ENCODE results near the gene ATOX1. TPM values are rescaled to one million over a fixed set of nuclear protein-coding genes. Genes with fewer than 3 reads are reported as not detected.

ATOX1 gene
- total and polyA plus RNA-seq, 2 experiments from 2014 or later, result 126 to 296 TPM

- no peaks in the 10 kb centered on the region for H3K9me2 ChIP-seq (ENCODE audit: insufficient read depth)
- peaks cover 85% of the 10 kb centered on the region for H3K36me3 ChIP-seq (ENCODE audit: low read depth)
- H4K20me1 ChIP-seq (ENCODE audit: insufficient read depth), result 0 out of 2 replicates have a peak, but pooled peaks cover 4% of the 10 kb centered on the region
- H2AFZ ChIP-seq, result no peak overlapping the region
- TF ChIP-seq EZH2 (IDR thresholded peaks at IDR 0.05; ENCODE audit: insufficient read depth, poor library complexity, severe bottlenecking) (no peak), EZH2phosphoT487 (IDR thresholded peaks at IDR 0.05; ENCODE audit: insufficient read depth, low read depth) (no peak)
- peaks cover 50% of the 10 kb centered on the region for H3F3A ChIP-seq (ENCODE audit: insufficient read depth)
- H3K27ac ChIP-seq, result peak overlapping the region; percentile 9; the same call in 1 of the 2 replicates
- no peak overlapping the region for H3K4me3 ChIP-seq
- in situ Hi-C loops (cut with MboI), result no loop called here
- H3K27me3 ChIP-seq (replicated peaks; ENCODE audit: insufficient read depth), result no peaks in the 10 kb centered on the region
- WGBS, 2 experiments (ENCODE audit: low coverage in 1 of 2, low lambda C conversion rate in 2 of 2, missing lambda C conversion rate in 2 of 2), result 93 to 96% methylated on average over 3 of the region's 3 CpGs
- H3K4me2 ChIP-seq (ENCODE audit: unreplicated experiment), result no peak overlapping the region
- DNase-seq, result no peak
- no peak overlapping the region for H3K9ac ChIP-seq
- H3K9me3 ChIP-seq (ENCODE audit: low read depth), result no peaks in the 10 kb centered on the region
- H3K4me1 ChIP-seq (ENCODE audit: insufficient read depth), result peaks cover 13% of the 10 kb centered on the region
- peaks cover 99% of the 10 kb centered on the region for H3K79me2 ChIP-seq (ENCODE audit: insufficient read depth)
These were observed 40.2 kb upstream of the ATOX1 start for GRCh38 chr5:151798674-151799073.

- 91 to 100% methylated on average over 1 of the region's 1 CpG for WGBS, 2 experiments (ENCODE audit: low coverage in 1 of 2, low lambda C conversion rate in 2 of 2, missing lambda C conversion rate in 2 of 2)
- H3K27ac ChIP-seq, result no peak overlapping the region
- H3K9me3 ChIP-seq (ENCODE audit: low read depth), result no peaks in the 10 kb centered on the region
- no peaks in the 10 kb centered on the region for H3K9me2 ChIP-seq (ENCODE audit: insufficient read depth)
- peaks cover 38% of the 10 kb centered on the region for H3F3A ChIP-seq (ENCODE audit: insufficient read depth)
- H2AFZ ChIP-seq, result no peak overlapping the region
- peaks cover 13% of the 10 kb centered on the region for H3K4me1 ChIP-seq (ENCODE audit: insufficient read depth)
- in situ Hi-C loops (cut with MboI), result no loop called here
- peaks cover 91% of the 10 kb centered on the region for H3K36me3 ChIP-seq (ENCODE audit: low read depth)
- 0 out of 2 replicates have a peak, but pooled peaks cover 4% of the 10 kb centered on the region for H4K20me1 ChIP-seq (ENCODE audit: insufficient read depth)
- H3K4me2 ChIP-seq (ENCODE audit: unreplicated experiment), result no peak overlapping the region
- peaks cover 100% of the 10 kb centered on the region for H3K79me2 ChIP-seq (ENCODE audit: insufficient read depth)
- no peak for DNase-seq
- no peak for TF ChIP-seq EZH2phosphoT487 (IDR thresholded peaks at IDR 0.05; ENCODE audit: insufficient read depth, low read depth)
- no peak for TF ChIP-seq EZH2 (IDR thresholded peaks at IDR 0.05; ENCODE audit: insufficient read depth, poor library complexity, severe bottlenecking)
- no peaks in the 10 kb centered on the region for H3K27me3 ChIP-seq (replicated peaks; ENCODE audit: insufficient read depth)
- H3K4me3 ChIP-seq, result no peak overlapping the region
- no peak overlapping the region for H3K9ac ChIP-seq
These were observed 37.0 kb upstream of the ATOX1 start for GRCh38 chr5:151795426-151795825.

- H3K4me3 ChIP-seq, result no peak overlapping the region
- no peak overlapping the region for H2AFZ ChIP-seq
- peaks cover 92% of the 10 kb centered on the region for H3K36me3 ChIP-seq (ENCODE audit: low read depth)
- TF ChIP-seq EZH2 (IDR thresholded peaks at IDR 0.05; ENCODE audit: insufficient read depth, poor library complexity, severe bottlenecking) (no peak), EZH2phosphoT487 (IDR thresholded peaks at IDR 0.05; ENCODE audit: insufficient read depth, low read depth) (no peak)
- peaks cover under 1% of the 10 kb centered on the region; the same call in 1 of the 2 replicates for H4K20me1 ChIP-seq (ENCODE audit: insufficient read depth)
- H3K9me3 ChIP-seq (ENCODE audit: low read depth), result no peaks in the 10 kb centered on the region
- no peaks in the 10 kb centered on the region for H3K4me1 ChIP-seq (ENCODE audit: insufficient read depth)
- H3K9me2 ChIP-seq (ENCODE audit: insufficient read depth), result no peaks in the 10 kb centered on the region
- DNase-seq, result no peak
- H3F3A ChIP-seq (ENCODE audit: insufficient read depth), result peaks cover 37% of the 10 kb centered on the region
- no peak overlapping the region for H3K9ac ChIP-seq
- no peak overlapping the region for H3K27ac ChIP-seq
- H3K79me2 ChIP-seq (ENCODE audit: insufficient read depth), result peaks cover 100% of the 10 kb centered on the region
- 84% methylated on average over 3 of the region's 3 CpGs for WGBS, 2 experiments (ENCODE audit: low coverage in 1 of 2, low lambda C conversion rate in 2 of 2, missing lambda C conversion rate in 2 of 2)
- in situ Hi-C loops (cut with MboI), result no loop called here
- no peaks in the 10 kb centered on the region for H3K27me3 ChIP-seq (replicated peaks; ENCODE audit: insufficient read depth)
- H3K4me2 ChIP-seq (ENCODE audit: unreplicated experiment), result no peak overlapping the region
These were observed 34.9 kb upstream of the ATOX1 start for GRCh38 chr5:151793358-151793757.

- no peaks in the 10 kb centered on the region for H3K9me3 ChIP-seq (ENCODE audit: low read depth)
- no peak overlapping the region for H3K27ac ChIP-seq
- H3F3A ChIP-seq (ENCODE audit: insufficient read depth), result peaks cover 16% of the 10 kb centered on the region; the same call in 1 of the 2 replicates
- peaks cover 4% of the 10 kb centered on the region; the same call in 1 of the 2 replicates for H3K4me1 ChIP-seq (ENCODE audit: insufficient read depth)
- peaks cover 55% of the 10 kb centered on the region for H3K36me3 ChIP-seq (ENCODE audit: low read depth)
- in situ Hi-C loops (cut with MboI), result no loop called here
- H3K27me3 ChIP-seq (replicated peaks; ENCODE audit: insufficient read depth), result no peaks in the 10 kb centered on the region
- no peak overlapping the region for H3K4me3 ChIP-seq
- H4K20me1 ChIP-seq (ENCODE audit: insufficient read depth), result peaks cover 24% of the 10 kb centered on the region
- H3K4me2 ChIP-seq (ENCODE audit: unreplicated experiment), result no peak overlapping the region
- no peak for TF ChIP-seq EZH2 (IDR thresholded peaks at IDR 0.05; ENCODE audit: insufficient read depth, poor library complexity, severe bottlenecking)
- TF ChIP-seq EZH2phosphoT487 (IDR thresholded peaks at IDR 0.05; ENCODE audit: insufficient read depth, low read depth), result no peak
- 78 to 81% methylated on average over 6 of the region's 6 CpGs for WGBS, 2 experiments (ENCODE audit: low coverage in 1 of 2, low lambda C conversion rate in 2 of 2, missing lambda C conversion rate in 2 of 2)
- no peak overlapping the region for H3K9ac ChIP-seq
- no peaks in the 10 kb centered on the region for H3K9me2 ChIP-seq (ENCODE audit: insufficient read depth)
- no peak for DNase-seq
- H2AFZ ChIP-seq, result no peak overlapping the region
- H3K79me2 ChIP-seq (ENCODE audit: insufficient read depth), result peaks cover 100% of the 10 kb centered on the region
These were observed 29.4 kb upstream of the ATOX1 start for GRCh38 chr5:151787817-151788216.
